HepG2 (cell line): ENCODE results near the gene MCM3AP. TPM values are rescaled to one million over a fixed set of nuclear protein-coding genes. Genes with fewer than 3 reads are reported as not detected.

ENCODE experiments used
- ATAC-seq: fragments of 200-7000 bp; cut with Tn5 transposase; 3 replicates; pipeline ENCODE4 v1.9.1; 2020; ENCODE audit warnings: mild to moderate bottlenecking, moderate library complexity
- BruUV-seq: library from RNA; stranded (reverse); fragments of 400-500 nt; replicated peaks from 2 replicates; lab custom pipeline; 2021; lab: Mats Ljungman, UMichigan
- CTCF ChIA-PET: fragments of 300-600 bp; formaldehyde crosslinking; extraction: SDS; loops from one replicate; lab custom pipeline; 2021; ENCODE audit warnings: low total read pairs, inconsistent platforms, low intra/inter-chr PET ratio; lab: Yijun Ruan, JAX
- POLR2A ChIA-PET: fragments of 350-600 bp; sonication (Branson Sonifier 250); formaldehyde crosslinking; loops from one replicate; lab custom pipeline; 2020; ENCODE audit warnings: antibody characterized with exemption, inconsistent platforms; lab: Yijun Ruan, JAX
- DNase-seq: peaks from one replicate; pipeline ENCODE4 v3.0.0-alpha.2; 2015; ENCODE audit warnings: low spot score
- FAIRE-seq: peaks from 3 replicates; lab custom pipeline; 2011; peaks lifted over from hg19 to GRCh38; lab: Jason Lieb, UNC
- H2AFZ ChIP-seq: one replicate; pipeline ENCODE4 v1.6.1; 2011; ENCODE audit warnings: low read length, inconsistent platforms
- H3K27ac ChIP-seq: fragments of 300-600 bp; 3 replicates; pipeline ENCODE4 v1.8.0; 2011; ENCODE audit warnings: mixed run types, mild to moderate bottlenecking, mixed read lengths, low read length, inconsistent platforms; ENCODE audit not compliant: insufficient read depth; ENCODE audit errors: extremely low read length
- H3K27me3 ChIP-seq, 2 experiments: fragments of 200-600 bp in 1 of 2; 2 replicates in 1 of 2; 3 replicates in 1 of 2; pipeline versions ENCODE4 v1.6.0 to v1.8.0; 2011; ENCODE audit warnings: low read length in 2 of 2, mild to moderate bottlenecking in 2 of 2, moderate library complexity in 2 of 2, inconsistent platforms in 1 of 2; ENCODE audit not compliant: insufficient read depth in 2 of 2, control insufficient read depth in 1 of 2
- H3K36me3 ChIP-seq, 2 experiments: fragments of 200-600 bp in 1 of 2; replicated peaks in 1 of 2; 2 replicates in 1 of 2; 3 replicates in 1 of 2; pipeline versions ENCODE4 v1.5.1 to v1.8.0; 2011; ENCODE audit warnings: low read length in 2 of 2, inconsistent platforms in 1 of 2; ENCODE audit not compliant: insufficient read depth in 2 of 2, control insufficient read depth in 1 of 2
- H3K4me1 ChIP-seq: 2 replicates; pipeline ENCODE4 v1.5.1; 2012; ENCODE audit warnings: low read length, inconsistent platforms; ENCODE audit not compliant: insufficient read depth
- H3K4me2 ChIP-seq: 2 replicates; pipeline ENCODE4 v1.6.0; 2011; ENCODE audit warnings: low read depth, low read length, inconsistent platforms
- H3K4me3 ChIP-seq, 3 experiments: fragments of 200-600 bp in 1 of 3; sonication (generic), shearing (Covaris generic) in 1 of 3; replicated peaks in 1 of 3; 2 replicates each; pipeline ENCODE4 v1.5.1; 2011 to 2016; ENCODE audit warnings: low read length in 3 of 3, inconsistent platforms in 2 of 3, low read depth in 2 of 3, mild to moderate bottlenecking in 2 of 3, control low read depth in 1 of 3, mixed read lengths in 1 of 3; ENCODE audit not compliant: insufficient read depth in 1 of 3
- H3K79me2 ChIP-seq: one replicate; pipeline ENCODE4 v1.6.1; 2011; ENCODE audit warnings: low read length, inconsistent platforms; ENCODE audit not compliant: insufficient read depth
- H3K9ac ChIP-seq: 2 replicates; pipeline ENCODE4 v1.6.0; 2011; ENCODE audit warnings: mild to moderate bottlenecking, low read depth, low read length, inconsistent platforms; ENCODE audit not compliant: insufficient read depth
- H3K9me3 ChIP-seq: 2 replicates; pipeline ENCODE4 v1.5.1; 2012; ENCODE audit warnings: mild to moderate bottlenecking, low read length
- H4K20me1 ChIP-seq: 2 replicates; pipeline ENCODE4 v1.6.0; 2011; ENCODE audit warnings: inconsistent platforms, mild to moderate bottlenecking, low read length, moderate library complexity; ENCODE audit not compliant: insufficient read depth
- ARHGAP35 ChIP-seq: sonication (generic); formaldehyde crosslinking; IDR thresholded peaks from 2 replicates; pipeline ENCODE4 v1.9.0; 2022; ENCODE audit warnings: mild to moderate bottlenecking, inconsistent platforms, moderate library complexity, missing genetic modification reagents, borderline replicate concordance
- ARNT ChIP-seq: fragments of 450-650 bp; IDR thresholded peaks from 2 replicates; pipeline ENCODE4 v1.6.1; 2017
- CAMTA2 ChIP-seq: sonication (generic); formaldehyde crosslinking; IDR thresholded peaks from 2 replicates; pipeline ENCODE4 v1.4.0; 2020; ENCODE audit warnings: mild to moderate bottlenecking, missing genetic modification reagents, borderline replicate concordance
- IKZF1 ChIP-seq: fragments of 450-650 bp; IDR thresholded peaks from 2 replicates; pipeline ENCODE4 v1.7.1; 2016
- IKZF4 ChIP-seq: sonication (generic); formaldehyde crosslinking; IDR thresholded peaks from 2 replicates; pipeline ENCODE4 v1.5.1; 2020; ENCODE audit warnings: borderline replicate concordance, mild to moderate bottlenecking, low read depth, missing genetic modification reagents; ENCODE audit errors: not compliant biosample characterization
- MTERF4 ChIP-seq: sonication (generic); formaldehyde crosslinking; IDR thresholded peaks from 2 replicates; pipeline ENCODE4 v1.8.0; 2023; ENCODE audit warnings: mild to moderate bottlenecking, missing genetic modification reagents
- NCOR1 ChIP-seq: fragments of 200-600 bp; sonication (generic); IDR thresholded peaks from 2 replicates; pipeline ENCODE4 v1.7.0; 2017; ENCODE audit warnings: antibody characterized with exemption, low read length, borderline replicate concordance
- PTBP1 ChIP-seq: fragments of 200-400 bp; formaldehyde crosslinking; IDR thresholded peaks from 2 replicates; pipeline ENCODE4 v1.6.1; 2018; ENCODE audit warnings: low read length, low read depth; ENCODE audit not compliant: poor library complexity, severe bottlenecking
- REXO4 ChIP-seq: sonication (generic); formaldehyde crosslinking; IDR thresholded peaks from 2 replicates; pipeline ENCODE4 v1.8.0; 2022; ENCODE audit warnings: missing genetic modification reagents, mild to moderate bottlenecking, borderline replicate concordance
- RFX1 ChIP-seq: fragments of 450-650 bp; IDR thresholded peaks from 2 replicates; pipeline ENCODE4 v1.6.1; 2017
- RFXAP ChIP-seq: sonication (generic); formaldehyde crosslinking; IDR thresholded peaks from 2 replicates; pipeline ENCODE4 v1.4.0; 2020; ENCODE audit warnings: missing genetic modification reagents, borderline replicate concordance
- YEATS2 ChIP-seq: sonication (generic); formaldehyde crosslinking; IDR thresholded peaks from 2 replicates; pipeline ENCODE4 v1.4.0; 2020; ENCODE audit warnings: missing genetic modification reagents, borderline replicate concordance
- ZBTB33 ChIP-seq: sonication (generic); formaldehyde crosslinking; IDR thresholded peaks from 2 replicates; pipeline ENCODE4 v1.4.0; 2020; ENCODE audit warnings: missing genetic modification reagents
- ZFP1 ChIP-seq: IDR thresholded peaks from 2 replicates; pipeline ENCODE4 v1.6.1; 2016
- ZKSCAN8 ChIP-seq: IDR thresholded peaks from 2 replicates; pipeline ENCODE4 v1.6.1; 2016; ENCODE audit warnings: borderline replicate concordance, missing genetic modification reagents, missing compliant biosample characterization
- ZMAT3 ChIP-seq: sonication (generic); formaldehyde crosslinking; conservative IDR thresholded peaks from 2 replicates; pipeline ENCODE4 v1.7.0; 2021; ENCODE audit warnings: missing genetic modification reagents
- ZNF160 ChIP-seq: sonication (generic); formaldehyde crosslinking; IDR thresholded peaks from 2 replicates; pipeline ENCODE4 v1.8.0; 2022; ENCODE audit warnings: mild to moderate bottlenecking, inconsistent platforms, missing genetic modification reagents
- ZNF432 ChIP-seq: sonication (generic); formaldehyde crosslinking; IDR thresholded peaks from 2 replicates; pipeline ENCODE4 v1.5.0; 2020; ENCODE audit warnings: missing genetic modification reagents, mild to moderate bottlenecking, borderline replicate concordance
- ZNF451 ChIP-seq: sonication (generic); formaldehyde crosslinking; IDR thresholded peaks from 2 replicates; pipeline ENCODE4 v1.5.0; 2020; ENCODE audit warnings: mild to moderate bottlenecking, missing genetic modification reagents
- ZNF615 ChIP-seq: sonication (generic); formaldehyde crosslinking; IDR thresholded peaks from 2 replicates; pipeline ENCODE4 v1.5.0; 2020; ENCODE audit warnings: mild to moderate bottlenecking, missing genetic modification reagents, borderline replicate concordance
- ZNF737 ChIP-seq: sonication (generic); formaldehyde crosslinking; IDR thresholded peaks from 2 replicates; pipeline ENCODE4 v1.5.0; 2020; ENCODE audit warnings: missing genetic modification reagents, mild to moderate bottlenecking, borderline replicate concordance
- ZNF773 ChIP-seq: sonication (generic); formaldehyde crosslinking; IDR thresholded peaks from 2 replicates; pipeline ENCODE4 v1.4.0; 2020; ENCODE audit warnings: missing genetic modification reagents, borderline replicate concordance
- WGBS: methylation state at CpG from one replicate; pipeline ENCODE4 v1.1.6; 2017; ENCODE audit warnings: low lambda C conversion rate; 5-methylcytosine and 5-hydroxymethylcytosine counted together
- in situ Hi-C: cut with HindIII; loops from 2 replicates; pipeline ENCODE4 v1.10.0; 2017; ENCODE audit warnings: low pct_unique_long_range_greater_than_20kb; ENCODE audit not compliant: extremely low pct_ligation_motif_present
- intact Hi-C: fragments of 100-400 bp; cut with micrococcal nuclease; formaldehyde crosslinking; loops from one replicate; pipeline ENCODE4 v1.10.0; 2022; ENCODE audit not compliant: unreplicated experiment
- polyA plus RNA-seq, 8 experiments: library from polyadenylated mRNA; depleted of rRNA in 3 of 8; stranded (reverse) in 7 of 8; unstranded in 1 of 8; fragments of >200 nt; fragmentation: Illumina TruSeq in 4 of 8; extraction: Trizol in 4 of 8; gene quantifications; 2 replicates each; pipeline versions ENCODE4 v1.2.1 to v1.2.3, GENCODE V29; 2011 to 2016; ENCODE audit warnings: low read depth in 4 of 8, missing spikeins in 1 of 8, mixed read lengths in 1 of 8; ENCODE audit not compliant: insufficient read depth in 1 of 8
- total RNA-seq, 5 experiments: library from RNA; depleted of rRNA; stranded (reverse); fragments of >200 nt; fragmentation: Illumina TruSeq; extraction: Trizol; gene quantifications; 2 replicates each; pipeline ENCODE4 v1.2.3, GENCODE V29; 2016; ENCODE audit warnings: low read depth in 1 of 5
- TF ChIP-seq, protein P1 (sequence below): IDR thresholded peaks from 2 replicates; pipeline ENCODE4 v1.6.1; 2016; ENCODE audit warnings: missing genetic modification reagents, missing compliant biosample characterization

The MCM3AP gene
- total and polyA plus RNA-seq, 2 of the 13 experiments (the other 11 are each of a cell fraction or from before 2014, with no cell fraction given) = 27.0 to 54.7 TPM

DNA sequence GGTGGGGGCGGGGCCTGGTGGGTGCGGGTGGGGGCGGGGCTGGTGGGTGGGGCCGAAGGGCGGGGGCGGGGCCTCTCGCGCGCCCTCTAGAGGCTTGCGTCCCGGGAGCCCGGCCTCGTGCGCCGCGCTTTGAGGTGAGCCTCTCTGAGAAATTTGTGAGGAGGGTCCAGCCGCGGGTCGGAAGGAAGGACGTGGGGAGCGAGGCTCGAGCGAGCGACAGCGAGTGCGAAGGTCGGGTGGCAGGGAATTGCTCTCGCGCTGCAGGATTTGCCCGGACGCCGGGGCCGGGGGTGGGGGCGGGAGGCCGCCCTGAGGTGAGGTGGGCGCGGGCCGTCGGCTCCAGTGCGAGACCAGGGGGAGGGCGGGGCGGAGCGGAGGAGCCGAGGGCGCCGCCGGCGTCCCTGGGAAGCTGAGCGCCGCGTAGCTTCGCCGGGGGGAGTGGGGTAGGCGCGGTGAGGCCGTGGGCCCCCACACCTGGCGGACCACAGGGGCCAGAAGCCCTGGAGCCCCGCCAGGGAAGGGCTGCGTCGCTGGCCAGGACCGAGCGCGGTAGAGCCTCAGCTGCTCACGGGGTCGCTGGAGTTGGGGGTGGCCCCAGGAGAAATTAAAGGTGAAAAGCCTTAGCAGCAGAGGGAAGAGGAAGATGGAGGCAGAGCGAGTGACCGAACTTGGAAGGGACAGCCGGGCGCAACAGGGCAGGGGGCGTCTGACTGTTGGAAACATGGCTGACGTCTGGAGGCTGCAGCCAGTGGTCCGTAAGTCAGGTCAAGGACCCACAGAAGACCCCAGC is 56.1 kb downstream of the MCM3AP start:
- DNase-seq (peak; percentile 37), FAIRE-seq (no peak), ATAC-seq (peak; percentile 55)
- peaks cover 28% of the 10 kb centered on the region for H4K20me1 ChIP-seq
- 15% methylated on average over 15 of the region's 72 CpGs for WGBS
- peak overlapping the region; percentile 61 to 89 (median 82) for H3K4me3 ChIP-seq
- no TSS peak for BruUV-seq
- peaks cover 0 to 12% of the 10 kb centered on the region in 2 experiments; a peak in 3 of 5 replicates for H3K36me3 ChIP-seq
- peaks cover 54% of the 10 kb centered on the region for H3K4me1 ChIP-seq
- H3K79me2 ChIP-seq = peaks cover 56% of the 10 kb centered on the region
- peak overlapping the region; percentile 78 for H3K27ac ChIP-seq
- H3K9ac ChIP-seq = peak overlapping the region; percentile 85
- ChIA-PET CTCF (no interaction called here), POLR2A (interaction anchor here (0.6 to 2.0 kb wide), 4 partner anchors 12 to 256 kb away, joined by 3 to 6 read pairs (median 4); no protein-coding TSS in a partner anchor)
- in situ Hi-C loops = loop anchor here (5.0 kb wide), 1 partner anchor 257 kb away; no protein-coding TSS in a partner anchor
- H2AFZ ChIP-seq = no peak overlapping the region
- H3K27me3 ChIP-seq = no peaks in the 10 kb centered on the region
- H3K9me3 ChIP-seq = no peaks in the 10 kb centered on the region
- intact Hi-C loops = loop anchor here (5.0 to 10.0 kb wide), 2 partner anchors 55 to 72 kb away; partner anchors contain the start of genes FTCD, MCM3AP and YBEY
- peak overlapping the region; percentile 98 for H3K4me2 ChIP-seq
- TF ChIP-seq ZKSCAN8 (no peak), IKZF4 (CRISPR knock-in tag) (no peak), ZNF737 (CRISPR knock-in tag) (no peak), ZNF451 (CRISPR knock-in tag) (no peak), ZNF432 (CRISPR knock-in tag) (no peak), IKZF1 (no peak), ZNF160 (no peak), ARHGAP35 (CRISPR knock-in tag) (no peak), ZNF615 (no peak), ARNT (no peak), ZMAT3 (no peak), MTERF4 (peak; percentile 63; the same call in 1 of the 2 replicates), NCOR1 (no peak), ZFP1 (CRISPR knock-in tag) (no peak), CAMTA2 (CRISPR knock-in tag) (no peak), RFX1 (no peak), REXO4 (CRISPR knock-in tag) (no peak), YEATS2 (CRISPR knock-in tag) (no peak), RFXAP (CRISPR knock-in tag) (no peak), ZBTB33 (CRISPR knock-in tag) (no peak), ZNF773 (CRISPR knock-in tag) (no peak), PTBP1 (no peak)
- TF ChIP-seq, protein P1, sequence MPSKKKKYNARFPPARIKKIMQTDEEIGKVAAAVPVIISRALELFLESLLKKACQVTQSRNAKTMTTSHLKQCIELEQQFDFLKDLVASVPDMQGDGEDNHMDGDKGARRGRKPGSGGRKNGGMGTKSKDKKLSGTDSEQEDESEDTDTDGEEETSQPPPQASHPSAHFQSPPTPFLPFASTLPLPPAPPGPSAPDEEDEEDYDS (CRISPR knock-in tag) = no peak
